K562 (cell line): Measurements from ENCODE around the gene SLPI.

Experiments used
- ARID2 ChIP-seq: fragments of 450-650 bp; IDR thresholded peaks from 2 replicates; pipeline ENCODE4 v1.6.1; 2017; ENCODE audit warnings: antibody characterized with exemption, mild to moderate bottlenecking
- ZNF175 ChIP-seq: fragments of 200-800 bp; sonication (Bioruptor generic); IDR thresholded peaks from 2 replicates; pipeline ENCODE4 v1.6.1; 2016; ENCODE audit warnings: low read depth, mild to moderate bottlenecking, missing genetic modification characterization, missing compliant biosample characterization

DNA sequence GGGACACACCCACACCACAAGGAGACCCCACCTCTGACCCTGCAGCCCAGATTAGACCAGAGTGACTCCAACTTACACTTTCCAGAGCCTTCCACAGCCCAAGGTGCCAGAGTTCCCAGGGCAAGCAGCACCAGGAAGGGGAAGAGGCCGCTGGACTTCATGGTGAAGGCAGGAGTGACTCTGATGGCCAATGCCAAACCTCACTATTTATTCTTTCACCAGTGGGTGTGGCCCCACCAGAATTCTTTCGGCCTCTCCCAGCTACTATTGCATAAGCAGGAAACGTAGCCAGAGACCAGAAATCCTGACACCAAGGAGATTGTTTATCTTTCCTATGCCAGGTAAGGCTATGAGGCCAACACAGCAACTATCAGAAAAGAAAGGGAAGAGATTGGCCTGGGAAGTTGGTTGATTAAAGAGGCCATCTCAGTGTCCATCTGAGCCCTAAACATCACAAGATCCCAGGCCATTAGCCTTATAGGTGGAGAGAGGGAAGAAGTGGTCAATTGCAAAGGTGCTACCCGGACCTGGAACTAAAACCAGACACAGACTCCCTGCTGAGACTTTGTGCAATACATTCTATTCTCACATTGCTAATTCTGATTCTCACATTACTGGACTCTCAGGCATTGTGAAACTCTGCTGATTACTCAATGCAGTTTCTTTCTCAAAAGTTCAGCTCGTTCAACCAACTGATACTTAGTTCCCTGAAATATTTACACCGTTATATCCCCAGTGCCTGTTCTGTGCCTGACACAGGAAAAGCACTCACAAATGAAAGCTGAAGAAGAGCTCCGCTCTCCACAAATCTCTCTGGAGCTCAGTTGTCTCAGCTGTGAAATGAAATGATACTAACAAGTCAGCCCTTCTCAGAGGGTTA, at the start of gene SLPI:
- TF ChIP-seq ZNF175 (CRISPR knock-in tag) (no peak), ARID2 (no peak)
